HEK293 (cell line): Measurements from ENCODE around the gene NEK6.

ENCODE experiments used
- SP3 ChIP-seq: fragments of 450-650 bp; formaldehyde crosslinking; IDR thresholded peaks from 2 replicates; pipeline ENCODE4 v1.5.1; 2016; ENCODE audit warnings: missing biosample characterization, missing genetic modification characterization
- YY1 ChIP-seq: fragments of 450-650 bp; formaldehyde crosslinking; IDR thresholded peaks from 2 replicates; pipeline ENCODE4 v1.5.1; 2018; ENCODE audit warnings: missing biosample characterization, missing genetic modification characterization
- ZNF302 ChIP-seq: fragments of 450-650 bp; formaldehyde crosslinking; IDR thresholded peaks from 2 replicates; pipeline ENCODE4 v1.5.1; 2016; ENCODE audit warnings: missing biosample characterization, missing genetic modification characterization, low read depth
- TF ChIP-seq, protein P1 (sequence below): fragments of 450-650 bp; formaldehyde crosslinking; IDR thresholded peaks from 2 replicates; pipeline ENCODE4 v1.5.1; 2016; ENCODE audit warnings: missing biosample characterization, missing genetic modification characterization
- TF ChIP-seq, protein P2 (sequence below): fragments of 450-650 bp; formaldehyde crosslinking; IDR thresholded peaks from 2 replicates; pipeline ENCODE4 v1.5.1; 2016; ENCODE audit warnings: missing biosample characterization, missing genetic modification characterization
- TF ChIP-seq, protein P3 (sequence below): IDR thresholded peaks from 2 replicates; pipeline ENCODE4 v1.6.1; 2011; ENCODE audit warnings: mild to moderate bottlenecking, low read depth, low read length, borderline replicate concordance

DNA sequence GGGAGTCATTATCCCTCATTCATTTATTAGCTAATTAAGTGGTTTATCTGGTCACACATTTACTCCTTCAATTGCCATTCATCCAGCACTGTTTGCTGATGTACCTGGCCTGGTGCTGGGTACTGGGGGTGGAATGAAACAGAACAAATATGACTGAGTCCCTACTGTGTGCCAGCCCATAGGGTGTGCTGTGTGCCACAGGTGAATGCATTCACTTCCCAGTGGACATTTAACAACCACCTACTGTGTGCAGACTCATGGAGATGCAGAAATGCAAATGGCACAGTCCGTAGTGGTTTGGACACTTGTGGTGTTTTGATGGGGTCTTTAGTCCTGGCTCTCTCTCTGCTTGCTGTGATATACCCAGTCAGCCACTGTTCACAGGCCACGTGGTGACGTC lies 10.5 kb downstream of the NEK6 start:
- TF ChIP-seq, protein P1, sequence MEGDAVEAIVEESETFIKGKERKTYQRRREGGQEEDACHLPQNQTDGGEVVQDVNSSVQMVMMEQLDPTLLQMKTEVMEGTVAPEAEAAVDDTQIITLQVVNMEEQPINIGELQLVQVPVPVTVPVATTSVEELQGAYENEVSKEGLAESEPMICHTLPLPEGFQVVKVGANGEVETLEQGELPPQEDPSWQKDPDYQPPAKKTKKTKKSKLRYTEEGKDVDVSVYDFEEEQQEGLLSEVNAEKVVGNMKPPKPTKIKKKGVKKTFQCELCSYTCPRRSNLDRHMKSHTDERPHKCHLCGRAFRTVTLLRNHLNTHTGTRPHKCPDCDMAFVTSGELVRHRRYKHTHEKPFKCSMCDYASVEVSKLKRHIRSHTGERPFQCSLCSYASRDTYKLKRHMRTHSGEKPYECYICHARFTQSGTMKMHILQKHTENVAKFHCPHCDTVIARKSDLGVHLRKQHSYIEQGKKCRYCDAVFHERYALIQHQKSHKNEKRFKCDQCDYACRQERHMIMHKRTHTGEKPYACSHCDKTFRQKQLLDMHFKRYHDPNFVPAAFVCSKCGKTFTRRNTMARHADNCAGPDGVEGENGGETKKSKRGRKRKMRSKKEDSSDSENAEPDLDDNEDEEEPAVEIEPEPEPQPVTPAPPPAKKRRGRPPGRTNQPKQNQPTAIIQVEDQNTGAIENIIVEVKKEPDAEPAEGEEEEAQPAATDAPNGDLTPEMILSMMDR, result no peak
- TF ChIP-seq SP3 (tag by site-specific recombination) (no peak), ZNF302 (tag by site-specific recombination) (no peak), YY1 (tag by site-specific recombination) (no peak)
- TF ChIP-seq, protein P2, sequence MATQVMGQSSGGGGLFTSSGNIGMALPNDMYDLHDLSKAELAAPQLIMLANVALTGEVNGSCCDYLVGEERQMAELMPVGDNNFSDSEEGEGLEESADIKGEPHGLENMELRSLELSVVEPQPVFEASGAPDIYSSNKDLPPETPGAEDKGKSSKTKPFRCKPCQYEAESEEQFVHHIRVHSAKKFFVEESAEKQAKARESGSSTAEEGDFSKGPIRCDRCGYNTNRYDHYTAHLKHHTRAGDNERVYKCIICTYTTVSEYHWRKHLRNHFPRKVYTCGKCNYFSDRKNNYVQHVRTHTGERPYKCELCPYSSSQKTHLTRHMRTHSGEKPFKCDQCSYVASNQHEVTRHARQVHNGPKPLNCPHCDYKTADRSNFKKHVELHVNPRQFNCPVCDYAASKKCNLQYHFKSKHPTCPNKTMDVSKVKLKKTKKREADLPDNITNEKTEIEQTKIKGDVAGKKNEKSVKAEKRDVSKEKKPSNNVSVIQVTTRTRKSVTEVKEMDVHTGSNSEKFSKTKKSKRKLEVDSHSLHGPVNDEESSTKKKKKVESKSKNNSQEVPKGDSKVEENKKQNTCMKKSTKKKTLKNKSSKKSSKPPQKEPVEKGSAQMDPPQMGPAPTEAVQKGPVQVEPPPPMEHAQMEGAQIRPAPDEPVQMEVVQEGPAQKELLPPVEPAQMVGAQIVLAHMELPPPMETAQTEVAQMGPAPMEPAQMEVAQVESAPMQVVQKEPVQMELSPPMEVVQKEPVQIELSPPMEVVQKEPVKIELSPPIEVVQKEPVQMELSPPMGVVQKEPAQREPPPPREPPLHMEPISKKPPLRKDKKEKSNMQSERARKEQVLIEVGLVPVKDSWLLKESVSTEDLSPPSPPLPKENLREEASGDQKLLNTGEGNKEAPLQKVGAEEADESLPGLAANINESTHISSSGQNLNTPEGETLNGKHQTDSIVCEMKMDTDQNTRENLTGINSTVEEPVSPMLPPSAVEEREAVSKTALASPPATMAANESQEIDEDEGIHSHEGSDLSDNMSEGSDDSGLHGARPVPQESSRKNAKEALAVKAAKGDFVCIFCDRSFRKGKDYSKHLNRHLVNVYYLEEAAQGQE (tag by site-specific recombination), result no peak
- TF ChIP-seq, protein P3, sequence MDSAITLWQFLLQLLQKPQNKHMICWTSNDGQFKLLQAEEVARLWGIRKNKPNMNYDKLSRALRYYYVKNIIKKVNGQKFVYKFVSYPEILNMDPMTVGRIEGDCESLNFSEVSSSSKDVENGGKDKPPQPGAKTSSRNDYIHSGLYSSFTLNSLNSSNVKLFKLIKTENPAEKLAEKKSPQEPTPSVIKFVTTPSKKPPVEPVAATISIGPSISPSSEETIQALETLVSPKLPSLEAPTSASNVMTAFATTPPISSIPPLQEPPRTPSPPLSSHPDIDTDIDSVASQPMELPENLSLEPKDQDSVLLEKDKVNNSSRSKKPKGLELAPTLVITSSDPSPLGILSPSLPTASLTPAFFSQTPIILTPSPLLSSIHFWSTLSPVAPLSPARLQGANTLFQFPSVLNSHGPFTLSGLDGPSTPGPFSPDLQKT, result no peak
